ENCODE measurements around the gene LTBP2.
"Not testable (repeated sequence)": the region's sequence is repeated elsewhere in the genome, so short reads cannot be mapped to it uniquely, and the experiment has no call there.

The LTBP2 gene

DNA sequence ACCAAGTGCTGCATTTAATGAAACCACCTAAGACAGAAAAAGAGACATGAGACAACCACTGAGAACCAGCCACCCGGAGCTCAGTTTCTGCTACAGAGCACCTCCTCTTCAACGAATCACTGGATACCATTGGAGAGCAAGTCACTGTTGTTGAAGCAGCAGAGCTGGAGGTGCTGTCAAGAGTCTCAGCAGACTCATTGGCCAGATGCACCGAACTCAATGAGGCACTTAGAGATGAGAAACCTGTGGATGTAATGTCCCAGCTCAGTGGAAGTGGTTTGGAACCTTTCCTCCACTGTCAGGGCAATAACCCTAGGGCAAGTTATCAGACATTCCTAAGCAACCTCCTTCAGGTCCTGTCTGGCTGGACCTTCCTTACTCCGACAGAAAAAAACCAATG lies 132.0 kb downstream of the LTBP2 start:
- H3K4me3 ChIP-seq = no peak overlapping the region
- H3K27ac ChIP-seq = no peak overlapping the region

- no peak overlapping the region for H3K27ac ChIP-seq
- no peak overlapping the region for H3K4me3 ChIP-seq
Measured at GRCh38 chr14:74478996-74479635, 132.9 kb downstream of the LTBP2 start.

- H3K27ac ChIP-seq = peak overlapping the region in 6 of 21 experiments; percentile 0 to 54 (median 42)
Measured at GRCh38 chr14:74476607-74477006, 135.4 kb downstream of the LTBP2 start.

GRCh38 chr14:74476107-74476506 lies 135.9 kb downstream of the LTBP2 start:
- no peak overlapping the region for H3K4me3 ChIP-seq
- peak overlapping the region in 6 of 21 experiments; percentile 0 to 54 (median 42) for H3K27ac ChIP-seq

More at GRCh38 chr14:74476607-74477006, 135.4 kb downstream of the LTBP2 start:
- H3K4me3 ChIP-seq = no peak overlapping the region

- H3K27ac ChIP-seq = peak overlapping the region in 5 of 21 experiments; percentile 18 to 54 (median 49)
Measured at GRCh38 chr14:74475678-74476077, 136.4 kb downstream of the LTBP2 start.

DNA sequence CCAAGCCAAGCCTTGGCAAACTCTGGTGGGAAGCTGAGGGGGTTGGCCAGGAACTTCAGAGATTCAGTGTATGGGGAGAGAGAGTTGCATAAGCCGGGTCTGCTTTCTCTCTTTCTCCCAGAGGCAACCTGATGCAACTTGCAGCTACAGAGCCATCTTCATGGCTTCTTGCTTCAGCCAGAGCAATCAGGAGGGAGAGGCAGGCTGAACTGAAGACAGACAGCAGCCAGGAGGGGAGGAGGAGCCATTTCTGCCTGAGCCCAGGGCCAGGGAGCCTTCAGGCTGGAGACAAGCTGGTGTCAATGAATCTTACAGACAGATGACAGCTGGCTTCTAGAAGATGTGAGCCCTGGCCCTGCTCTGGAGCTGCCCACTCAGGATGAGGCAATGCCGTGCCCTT lies 137.7 kb downstream of the LTBP2 start:
- Histone ChIP-seq H3K4me3 (no peak overlapping the region), H3K27ac (peak overlapping the region in 4 of 21 experiments; percentile 32 to 54 (median 40))

More at GRCh38 chr14:74475678-74476077, 136.4 kb downstream of the LTBP2 start:
- no peak overlapping the region for H3K4me3 ChIP-seq

GRCh38 chr14:74472601-74473000 lies 139.4 kb downstream of the LTBP2 start:
- Histone ChIP-seq H3K4me3 (no peak overlapping the region), H3K27ac (no peak overlapping the region)

GRCh38 chr14:74469548-74470518 lies 142.2 kb downstream of the LTBP2 start:
- Histone ChIP-seq H3K4me3 (no peak overlapping the region), H3K27ac (peak overlapping the region in 6 of 21 experiments; percentile 15 to 59 (median 44))

GRCh38 chr14:74468513-74468912 lies 143.5 kb downstream of the LTBP2 start:
- Histone ChIP-seq H3K4me3 (no peak overlapping the region), H3K27ac (no peak overlapping the region)

GRCh38 chr14:74465335-74465734 lies 146.7 kb downstream of the LTBP2 start:
- Histone ChIP-seq H3K27ac (no peak overlapping the region), H3K4me3 (no peak overlapping the region)

DNA sequence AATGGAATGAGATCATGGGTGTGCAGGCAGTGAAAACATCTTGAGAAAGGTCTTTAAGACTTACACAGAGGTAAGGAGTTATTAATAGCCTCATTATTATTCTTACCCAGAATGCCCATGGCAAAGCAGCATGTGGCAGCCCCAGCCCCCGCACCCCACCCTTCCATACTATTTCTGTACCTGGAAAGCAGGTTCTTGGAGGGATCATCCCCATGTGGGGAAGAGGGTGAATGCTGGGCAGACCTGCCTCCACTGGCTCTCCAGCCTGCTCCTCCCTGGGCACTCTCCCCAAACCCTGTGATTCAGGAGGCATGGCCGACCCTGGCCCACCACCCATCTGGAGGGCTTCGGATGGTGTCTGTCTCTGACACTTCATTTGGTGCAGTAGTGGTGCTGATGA lies 147.3 kb downstream of the LTBP2 start:
- Histone ChIP-seq H3K27ac (no peak overlapping the region), H3K4me3 (no peak overlapping the region)

DNA sequence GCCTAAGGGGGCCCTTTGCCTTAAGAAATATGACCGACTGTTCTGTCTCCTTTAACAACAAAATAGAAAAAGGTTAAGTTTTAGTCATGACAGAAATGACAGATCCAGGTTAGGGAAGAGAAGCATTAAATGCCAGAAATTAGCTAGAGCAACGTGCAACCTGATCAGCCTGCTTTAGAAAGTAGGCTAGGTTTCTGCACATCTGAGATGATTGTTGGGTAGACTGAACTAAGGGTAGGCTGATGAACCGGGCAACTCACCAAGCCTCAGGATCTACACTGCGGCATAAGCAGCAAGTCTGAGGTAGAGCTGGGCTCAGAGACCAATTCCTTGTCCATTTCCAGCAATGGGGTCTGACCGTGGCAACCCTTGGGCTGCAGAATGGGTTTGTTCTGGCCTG lies 148.3 kb downstream of the LTBP2 start:
- Histone ChIP-seq H3K4me3 (no peak overlapping the region), H3K27ac (no peak overlapping the region)

- no peak overlapping the region for H3K4me3 ChIP-seq
- H3K27ac ChIP-seq = no peak overlapping the region
Measured at GRCh38 chr14:74462993-74463392, 149.0 kb downstream of the LTBP2 start.

GRCh38 chr14:74459976-74460375 lies 152.1 kb downstream of the LTBP2 start:
- Histone ChIP-seq H3K27ac (peak overlapping the region in 6 of 21 experiments; percentile 2 to 55 (median 29)), H3K4me3 (no peak overlapping the region)

DNA sequence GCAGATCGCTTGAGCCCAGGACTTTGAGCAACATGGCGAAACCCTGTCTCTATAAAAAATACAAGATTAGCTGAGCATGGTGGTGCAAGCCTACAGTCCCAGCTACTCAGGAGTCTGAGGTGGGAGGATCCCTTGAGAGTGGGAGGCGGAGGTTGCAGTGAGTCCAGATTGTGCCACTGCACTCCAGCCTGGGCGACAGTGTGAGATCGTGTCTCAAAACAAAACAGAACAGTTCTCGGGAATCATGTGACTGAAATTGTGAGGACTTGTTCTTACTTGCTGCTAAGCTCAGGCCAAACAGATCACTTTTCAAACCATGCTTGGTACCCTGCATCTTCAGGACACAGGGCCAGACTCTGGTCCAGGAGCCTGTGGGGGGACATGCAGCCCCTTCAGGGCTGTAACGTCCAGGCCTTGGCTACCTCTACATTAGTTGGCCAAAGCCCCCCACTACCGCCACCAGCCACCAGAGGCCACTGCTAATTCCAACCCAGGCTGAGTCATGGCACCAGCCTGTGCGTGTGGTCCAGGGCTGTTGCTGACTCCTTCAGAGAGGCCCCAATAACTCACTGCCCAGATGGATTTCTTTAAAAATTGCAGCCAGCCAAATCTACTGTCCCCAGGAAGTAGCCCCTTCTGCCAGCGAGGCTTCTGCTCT lies 152.6 kb downstream of the LTBP2 start:
- Histone ChIP-seq H3K27ac (peak overlapping the region in 5 of 21 experiments; percentile 2 to 50 (median 28)), H3K4me3 (no peak overlapping the region)

- no peak overlapping the region for H3K4me3 ChIP-seq
- H3K27ac ChIP-seq = no peak overlapping the region
Measured at GRCh38 chr14:74457565-74457895, 154.5 kb downstream of the LTBP2 start.

DNA sequence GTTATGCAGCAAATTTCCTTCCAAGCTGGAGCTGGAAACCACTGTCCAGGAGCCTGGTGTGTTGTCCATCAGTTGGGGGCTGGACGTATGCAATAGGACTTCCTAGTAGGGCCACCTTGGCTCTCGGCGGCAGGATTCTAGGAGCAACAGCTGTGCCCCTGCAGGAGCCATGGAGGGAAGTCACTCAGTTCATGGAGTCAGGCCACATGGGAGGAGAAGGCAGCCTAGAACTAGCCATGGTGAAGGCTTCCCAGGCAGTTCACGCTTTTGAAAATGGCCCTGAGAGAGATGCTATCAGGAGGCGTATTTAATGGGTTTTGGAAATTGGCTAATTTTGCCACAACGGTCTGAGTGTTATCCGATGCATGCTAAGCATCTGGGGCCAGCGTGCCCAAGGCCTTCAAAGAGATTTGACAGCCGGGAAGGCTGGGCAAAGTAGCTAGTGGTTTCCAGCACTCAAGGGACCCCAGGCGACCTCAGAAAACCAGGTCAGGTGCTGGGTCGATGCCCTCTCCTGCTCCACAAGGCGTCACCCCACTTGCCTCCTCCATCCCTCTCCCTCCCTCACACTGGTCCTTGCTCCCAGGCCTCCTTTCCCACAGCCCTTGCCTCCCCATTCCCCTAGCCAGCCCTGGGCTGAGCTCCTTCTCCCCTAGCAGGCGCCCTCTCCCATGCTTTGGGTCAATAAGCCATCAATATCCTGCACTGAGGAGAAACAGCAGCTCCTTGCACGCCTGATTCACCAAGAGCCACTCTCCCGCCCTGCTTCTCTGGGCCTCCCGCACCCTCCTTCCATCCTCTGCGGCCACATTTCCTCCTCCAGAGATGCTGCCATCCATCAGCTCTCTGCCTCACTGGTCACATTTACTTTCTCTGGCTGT lies 155.1 kb downstream of the LTBP2 start:
- Histone ChIP-seq H3K27ac (no peak overlapping the region), H3K4me3 (no peak overlapping the region)

DNA sequence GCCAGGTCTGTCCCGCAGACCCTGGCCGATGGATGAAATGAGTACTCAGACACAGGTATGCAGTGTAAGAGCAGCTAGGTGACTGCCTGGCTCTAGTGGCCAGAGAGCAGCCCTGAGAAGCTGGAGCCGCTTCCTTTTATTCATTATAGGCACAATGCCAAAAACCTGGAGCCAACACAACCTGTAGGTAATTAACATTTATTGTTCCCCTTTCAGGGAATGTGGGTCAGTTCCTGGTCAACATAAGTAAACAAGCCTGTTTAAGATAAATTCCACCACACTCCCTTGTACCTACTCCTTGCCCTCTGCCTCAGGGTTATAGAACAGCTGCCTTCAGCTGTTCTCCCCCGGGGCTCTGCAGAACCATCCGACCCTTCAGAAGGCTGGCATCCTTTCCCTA lies 157.6 kb downstream of the LTBP2 start:
- not testable (repeated sequence) for H3K27ac ChIP-seq, H3K4me3 ChIP-seq

Data from skin epidermis (tissue), 12 donors.